K562 (cell line): ENCODE results near the gene TAF8. TPM values are rescaled to one million over a fixed set of nuclear protein-coding genes. Genes with fewer than 3 reads are reported as not detected.
A peak's percentile ranks its signal among the peaks of the same experiment; 100 is the strongest.

Source experiments
- CTCF ChIP-seq, 3 experiments: IDR thresholded peaks in 2 of 3; conservative IDR thresholded peaks in 1 of 3; 2 replicates each; pipeline ENCODE4 v1.5.1; 2011 to 2012; ENCODE audit warnings: low read length in 3 of 3, mild to moderate bottlenecking in 3 of 3, control low read depth in 2 of 3, improper control_type of control experiment in 1 of 3, inconsistent platforms in 1 of 3, low read depth in 1 of 3, mixed read lengths in 1 of 3, moderate library complexity in 1 of 3; ENCODE audit not compliant: insufficient read depth in 2 of 3
- FOXP1 ChIP-seq: sonication (generic); formaldehyde crosslinking; IDR thresholded peaks from 2 replicates; pipeline ENCODE4 v1.8.0; 2022; ENCODE audit warnings: mild to moderate bottlenecking, missing genetic modification reagents
- GTF2E2 ChIP-seq: fragments of 200-800 bp; sonication (Bioruptor generic); IDR thresholded peaks from 2 replicates; pipeline ENCODE4 v1.6.1; 2016; ENCODE audit warnings: missing genetic modification characterization, missing compliant biosample characterization
- HDAC6 ChIP-seq: IDR thresholded peaks from 2 replicates; pipeline ENCODE4 v1.6.1; 2012; ENCODE audit warnings: low read depth, mild to moderate bottlenecking, control low read depth, inconsistent platforms, low read length, moderate library complexity
- JUN ChIP-seq, 2 experiments: sonication (generic) in 1 of 2; formaldehyde crosslinking in 1 of 2; IDR thresholded peaks; 2 replicates each; pipeline versions ENCODE4 v1.6.1 to v1.8.0; 2012 to 2022; ENCODE audit warnings: borderline replicate concordance in 2 of 2, mild to moderate bottlenecking in 2 of 2, improper control_type of control experiment in 1 of 2, low read depth in 1 of 2, low read length in 1 of 2, missing genetic modification reagents in 1 of 2
- KLF10 ChIP-seq: fragments of 250-450 bp; sonication (Bioruptor Pico); IDR thresholded peaks from 2 replicates; pipeline ENCODE4 v1.6.1; 2021; ENCODE audit warnings: matching md5 sums
- NFATC3 ChIP-seq: fragments of 450-650 bp; IDR thresholded peaks from 2 replicates; pipeline ENCODE4 v1.6.1; 2017; ENCODE audit warnings: mild to moderate bottlenecking
- POLR3A ChIP-seq: IDR thresholded peaks from 2 replicates; pipeline ENCODE4 v1.6.1; 2011; ENCODE audit warnings: borderline replicate concordance, mild to moderate bottlenecking, moderate library complexity; ENCODE audit not compliant: insufficient read length, insufficient read depth; ENCODE audit errors: extremely low read depth
- SMARCC2 ChIP-seq: fragments of 450-650 bp; IDR thresholded peaks from 2 replicates; pipeline ENCODE4 v1.6.1; 2017; ENCODE audit warnings: antibody characterized with exemption, moderate library complexity, mild to moderate bottlenecking, low read depth
- SNRNP70 ChIP-seq: fragments of 200-400 bp; formaldehyde crosslinking; optimal IDR thresholded peaks from 2 replicates; pipeline ENCODE3; 2017; ENCODE audit warnings: low read depth, low read length
- TCF7 ChIP-seq: sonication (generic); IDR thresholded peaks from 2 replicates; pipeline ENCODE4 v1.6.1; 2016; ENCODE audit warnings: antibody characterized with exemption, borderline replicate concordance
- TCFL5 ChIP-seq: fragments of 250-450 bp; sonication (Bioruptor Pico); conservative IDR thresholded peaks from 2 replicates; pipeline ENCODE4 v1.6.1; 2021; ENCODE audit warnings: mild to moderate bottlenecking, moderate library complexity, matching md5 sums
- TRIM28 ChIP-seq: fragments of 450-650 bp; IDR thresholded peaks from 2 replicates; pipeline ENCODE4 v1.6.1; 2017
- ZNF280B ChIP-seq: fragments of 250-450 bp; sonication (Bioruptor Pico); IDR thresholded peaks from 2 replicates; pipeline ENCODE4 v1.5.1; 2021; ENCODE audit warnings: mild to moderate bottlenecking
- polyA plus RNA-seq, 8 experiments: library from polyadenylated mRNA; depleted of rRNA in 4 of 8; stranded (reverse) in 5 of 8; unstranded in 3 of 8; fragments of >200 nt; fragmentation: Nextera tagmentation in 2 of 8; fragmentation: Illumina TruSeq in 1 of 8; extraction: Ambion mirVana in 2 of 8; extraction: Trizol in 1 of 8; gene quantifications; 2 replicates each; pipeline versions ENCODE4 v1.2.1 to v1.2.3, GENCODE V29; 2011 to 2014; ENCODE audit warnings: inconsistent platforms in 1 of 8, missing spikeins in 1 of 8
- total RNA-seq, 7 experiments: library from RNA; depleted of rRNA in 6 of 7; stranded (reverse); fragments of >200 nt in 6 of 7; fragmentation: Illumina TruSeq in 2 of 7; extraction: Trizol in 2 of 7; gene quantifications; 2 replicates each; pipeline versions ENCODE4 v1.2.1 to v1.2.3, GENCODE V29; 2011 to 2021; ENCODE audit warnings: low replicate concordance in 1 of 7
- TF ChIP-seq, protein P1 (sequence below): fragments of 450-650 bp; IDR thresholded peaks from 2 replicates; pipeline ENCODE4 v1.6.1; 2017; ENCODE audit warnings: antibody characterized with exemption, mild to moderate bottlenecking
- TF ChIP-seq, protein P2 (sequence below): fragments of 450-650 bp; conservative IDR thresholded peaks from 2 replicates; pipeline ENCODE4 v1.6.1; 2016; ENCODE audit warnings: missing genetic modification characterization, low read depth, mild to moderate bottlenecking, control low read depth, missing compliant biosample characterization

Gene TAF8
- total and polyA plus RNA-seq, 9 of the 15 experiments (the other 6 are each of a cell fraction or from before 2014, with no cell fraction given) = 29.4 to 84.0 (median 52.6) TPM

GRCh38 chr6:42030585-42031506 lies 19.5 kb upstream of the TAF8 start (continued):
- TF ChIP-seq, protein P1, sequence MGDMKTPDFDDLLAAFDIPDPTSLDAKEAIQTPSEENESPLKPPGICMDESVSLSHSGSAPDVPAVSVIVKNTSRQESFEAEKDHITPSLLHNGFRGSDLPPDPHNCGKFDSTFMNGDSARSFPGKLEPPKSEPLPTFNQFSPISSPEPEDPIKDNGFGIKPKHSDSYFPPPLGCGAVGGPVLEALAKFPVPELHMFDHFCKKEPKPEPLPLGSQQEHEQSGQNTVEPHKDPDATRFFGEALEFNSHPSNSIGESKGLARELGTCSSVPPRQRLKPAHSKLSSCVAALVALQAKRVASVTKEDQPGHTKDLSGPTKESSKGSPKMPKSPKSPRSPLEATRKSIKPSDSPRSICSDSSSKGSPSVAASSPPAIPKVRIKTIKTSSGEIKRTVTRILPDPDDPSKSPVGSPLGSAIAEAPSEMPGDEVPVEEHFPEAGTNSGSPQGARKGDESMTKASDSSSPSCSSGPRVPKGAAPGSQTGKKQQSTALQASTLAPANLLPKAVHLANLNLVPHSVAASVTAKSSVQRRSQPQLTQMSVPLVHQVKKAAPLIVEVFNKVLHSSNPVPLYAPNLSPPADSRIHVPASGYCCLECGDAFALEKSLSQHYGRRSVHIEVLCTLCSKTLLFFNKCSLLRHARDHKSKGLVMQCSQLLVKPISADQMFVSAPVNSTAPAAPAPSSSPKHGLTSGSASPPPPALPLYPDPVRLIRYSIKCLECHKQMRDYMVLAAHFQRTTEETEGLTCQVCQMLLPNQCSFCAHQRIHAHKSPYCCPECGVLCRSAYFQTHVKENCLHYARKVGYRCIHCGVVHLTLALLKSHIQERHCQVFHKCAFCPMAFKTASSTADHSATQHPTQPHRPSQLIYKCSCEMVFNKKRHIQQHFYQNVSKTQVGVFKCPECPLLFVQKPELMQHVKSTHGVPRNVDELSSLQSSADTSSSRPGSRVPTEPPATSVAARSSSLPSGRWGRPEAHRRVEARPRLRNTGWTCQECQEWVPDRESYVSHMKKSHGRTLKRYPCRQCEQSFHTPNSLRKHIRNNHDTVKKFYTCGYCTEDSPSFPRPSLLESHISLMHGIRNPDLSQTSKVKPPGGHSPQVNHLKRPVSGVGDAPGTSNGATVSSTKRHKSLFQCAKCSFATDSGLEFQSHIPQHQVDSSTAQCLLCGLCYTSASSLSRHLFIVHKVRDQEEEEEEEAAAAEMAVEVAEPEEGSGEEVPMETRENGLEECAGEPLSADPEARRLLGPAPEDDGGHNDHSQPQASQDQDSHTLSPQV = peak; percentile 96
- TF ChIP-seq SNRNP70 (no peak), HDAC6 (no peak), SMARCC2 (no peak; the same call in 1 of the 2 replicates), ZNF280B (no peak), TRIM28 (no peak), POLR3A (no peak), TCFL5 (CRISPR knock-in tag) (no peak), TCF7 (no peak), KLF10 (CRISPR knock-in tag) (no peak), CTCF (IDR thresholded peaks at IDR 0.05 in 2 of 3, conservative IDR thresholded peaks at IDR 0.05 in 1 of 3; ENCODE audit: insufficient read depth in 2 of 3, low read depth in 1 of 3, low read length in 3 of 3) (no peak), NFATC3 (0 out of 2 replicates have a peak, but pooled peaks have one; percentile 47), FOXP1 (CRISPR knock-in tag) (no peak), GTF2E2 (tag) (0 out of 2 replicates have a peak, but pooled peaks have one; percentile 41), JUN (IDR thresholded peaks at IDR 0.05; ENCODE audit: borderline replicate concordance, low read depth, low read length) (no peak), JUN (CRISPR knock-in tag; IDR thresholded peaks at IDR 0.05; ENCODE audit: borderline replicate concordance) (no peak)
- TF ChIP-seq, protein P2, sequence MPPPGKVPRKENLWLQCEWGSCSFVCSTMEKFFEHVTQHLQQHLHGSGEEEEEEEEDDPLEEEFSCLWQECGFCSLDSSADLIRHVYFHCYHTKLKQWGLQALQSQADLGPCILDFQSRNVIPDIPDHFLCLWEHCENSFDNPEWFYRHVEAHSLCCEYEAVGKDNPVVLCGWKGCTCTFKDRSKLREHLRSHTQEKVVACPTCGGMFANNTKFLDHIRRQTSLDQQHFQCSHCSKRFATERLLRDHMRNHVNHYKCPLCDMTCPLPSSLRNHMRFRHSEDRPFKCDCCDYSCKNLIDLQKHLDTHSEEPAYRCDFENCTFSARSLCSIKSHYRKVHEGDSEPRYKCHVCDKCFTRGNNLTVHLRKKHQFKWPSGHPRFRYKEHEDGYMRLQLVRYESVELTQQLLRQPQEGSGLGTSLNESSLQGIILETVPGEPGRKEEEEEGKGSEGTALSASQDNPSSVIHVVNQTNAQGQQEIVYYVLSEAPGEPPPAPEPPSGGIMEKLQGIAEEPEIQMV (tag) = peak; percentile 49; the same call in 1 of the 2 replicates
